H1 (cell line): Measurements from ENCODE around the gene FBXO28. TPM values are rescaled to one million over a fixed set of nuclear protein-coding genes. Genes with fewer than 3 reads are reported as not detected.

ENCODE experiments used
- CTCF ChIA-PET: fragments of 300-600 bp; sonication (Branson Sonifier 250); formaldehyde crosslinking; loops from one replicate; lab custom pipeline; 2021; ENCODE audit not compliant: partially characterized antibody; lab: Charles Lee
- POLR2A ChIA-PET: fragments of 300-600 bp; sonication (Branson Sonifier 250); formaldehyde crosslinking; loops from one replicate; lab custom pipeline; 2021; ENCODE audit warnings: inconsistent platforms; ENCODE audit not compliant: partially characterized antibody; lab: Charles Lee
- DNase-seq, 2 experiments: peaks; one replicate each; pipeline versions ENCODE4 v3.0.0 to v3.0.0-alpha.2; 2010 to 2022; ENCODE audit warnings: low spot score in 2 of 2, low read depth in 1 of 2, mixed read lengths in 1 of 2
- FAIRE-seq: peaks from 2 replicates; lab custom pipeline; 2011; peaks lifted over from hg19 to GRCh38; lab: Jason Lieb, UNC
- H2AFZ ChIP-seq: 2 replicates; pipeline ENCODE4 v1.8.1; 2012; ENCODE audit warnings: low read length, inconsistent platforms
- H2AK5ac ChIP-seq: 2 replicates; pipeline ENCODE4 v1.6.1; 2013; ENCODE audit warnings: low read depth, low read length
- H2BK120ac ChIP-seq: replicated peaks from 2 replicates; pipeline ENCODE3; 2013; ENCODE audit warnings: low read depth, low read length, inconsistent platforms
- H2BK12ac ChIP-seq: 2 replicates; pipeline ENCODE4 v1.6.1; 2013; ENCODE audit warnings: low read depth, low read length
- H2BK15ac ChIP-seq: 2 replicates; pipeline ENCODE4 v1.6.1; 2013; ENCODE audit warnings: low read length
- H2BK20ac ChIP-seq: 2 replicates; pipeline ENCODE4 v1.6.1; 2013; ENCODE audit warnings: low read length
- H2BK5ac ChIP-seq: 2 replicates; pipeline ENCODE4 v1.6.1; 2013; ENCODE audit warnings: low read depth, low read length
- H3K14ac ChIP-seq: 2 replicates; pipeline ENCODE4 v1.6.1; 2013; ENCODE audit warnings: inconsistent platforms; ENCODE audit not compliant: insufficient read length
- H3K18ac ChIP-seq: 2 replicates; pipeline ENCODE4 v1.6.1; 2013; ENCODE audit warnings: low read length; ENCODE audit errors: extremely low read depth
- H3K23ac ChIP-seq: 2 replicates; pipeline ENCODE4 v1.6.1; 2013; ENCODE audit warnings: inconsistent platforms; ENCODE audit not compliant: insufficient read length
- H3K23me2 ChIP-seq: 2 replicates; pipeline ENCODE4 v1.6.1; 2013; ENCODE audit warnings: low read depth, low read length
- H3K27ac ChIP-seq: 2 replicates; pipeline ENCODE4 v1.6.1; 2011; ENCODE audit warnings: low read depth, low read length, inconsistent platforms
- H3K27me3 ChIP-seq, 4 experiments: replicated peaks in 1 of 4; 1 replicate in 1 of 4; 2 replicates in 3 of 4; pipeline versions ENCODE4 v1.6.1 to v1.8.1; 2011 to 2013; ENCODE audit warnings: low read length in 3 of 4, mild to moderate bottlenecking in 3 of 4, inconsistent platforms in 2 of 4, mixed read lengths in 2 of 4, moderate library complexity in 1 of 4; ENCODE audit not compliant: control insufficient read depth in 3 of 4, insufficient read depth in 3 of 4; ENCODE audit errors: extremely low read depth in 1 of 4
- H3K36me3 ChIP-seq, 4 experiments: 2 replicates each; pipeline versions ENCODE4 v1.6.1 to v1.8.1; 2011 to 2013; ENCODE audit warnings: mild to moderate bottlenecking in 4 of 4, low read length in 3 of 4, moderate library complexity in 2 of 4, control low read depth in 1 of 4, inconsistent platforms in 1 of 4; ENCODE audit not compliant: insufficient read depth in 4 of 4, control insufficient read depth in 2 of 4
- H3K4ac ChIP-seq: replicated peaks from 2 replicates; pipeline ENCODE3; 2013; ENCODE audit warnings: low read length, low read depth, mixed read lengths, inconsistent platforms; ENCODE audit not compliant: insufficient read length
- H3K4me1 ChIP-seq, 4 experiments: replicated peaks in 1 of 4; 1 replicate in 1 of 4; 2 replicates in 3 of 4; pipeline versions ENCODE4 v1.6.1 to v1.8.1; 2011 to 2013; ENCODE audit warnings: low read length in 3 of 4, inconsistent platforms in 2 of 4, mixed read lengths in 1 of 4; ENCODE audit not compliant: insufficient read depth in 4 of 4, control insufficient read depth in 3 of 4
- H3K4me2 ChIP-seq, 2 experiments: 2 replicates each; pipeline versions ENCODE4 v1.6.1 to v1.8.1; 2011 to 2013; ENCODE audit warnings: low read depth in 2 of 2, low read length in 2 of 2, control low read depth in 1 of 2, inconsistent platforms in 1 of 2, mild to moderate bottlenecking in 1 of 2; ENCODE audit not compliant: insufficient read depth in 1 of 2
- H3K4me3 ChIP-seq, 4 experiments: fragments of 200-600, 300-600 bp in 1 of 4; sonication (generic), shearing (Covaris generic), sonication (Bioruptor Twin) in 1 of 4; 2 replicates each; pipeline versions ENCODE4 v1.5.1 to v1.8.1; 2011 to 2016; ENCODE audit warnings: low read length in 4 of 4, low read depth in 3 of 4, control low read depth in 2 of 4, inconsistent platforms in 2 of 4, mild to moderate bottlenecking in 2 of 4, mixed read lengths in 1 of 4, moderate library complexity in 1 of 4; ENCODE audit not compliant: insufficient read depth in 2 of 4; ENCODE audit errors: extremely low read depth in 1 of 4
- H3K56ac ChIP-seq: replicated peaks from 2 replicates; pipeline ENCODE3; 2013; ENCODE audit warnings: low read depth, mild to moderate bottlenecking, mixed read lengths, low read length, inconsistent platforms; ENCODE audit not compliant: insufficient read length
- H3K79me1 ChIP-seq: 2 replicates; pipeline ENCODE4 v1.6.1; 2013; ENCODE audit warnings: low read depth, low read length, control low read depth
- H3K79me2 ChIP-seq, 2 experiments: 2 replicates each; pipeline versions ENCODE4 v1.6.1 to v1.8.1; 2012 to 2013; ENCODE audit warnings: low read length in 2 of 2, mild to moderate bottlenecking in 2 of 2, inconsistent platforms in 1 of 2; ENCODE audit not compliant: insufficient read depth in 2 of 2, control insufficient read depth in 1 of 2
- H3K9ac ChIP-seq, 4 experiments: replicated peaks in 1 of 4; 1 replicate in 1 of 4; 2 replicates in 3 of 4; pipeline versions ENCODE4 v1.6.1 to v1.8.1; 2011 to 2013; ENCODE audit warnings: low read depth in 3 of 4, low read length in 3 of 4, control low read depth in 2 of 4, mild to moderate bottlenecking in 2 of 4, moderate library complexity in 2 of 4, inconsistent platforms in 1 of 4; ENCODE audit errors: extremely low read depth in 1 of 4
- H3K9me3 ChIP-seq, 2 experiments: 2 replicates each; pipeline versions ENCODE4 v1.6.1 to v1.8.1; 2012 to 2013; ENCODE audit warnings: mild to moderate bottlenecking in 2 of 2, moderate library complexity in 2 of 2, control low read depth in 1 of 2, inconsistent platforms in 1 of 2, low read depth in 1 of 2, low read length in 1 of 2, mixed read lengths in 1 of 2; ENCODE audit not compliant: insufficient read depth in 2 of 2
- H4K20me1 ChIP-seq, 2 experiments: replicated peaks in 1 of 2; 2 replicates each; pipeline versions ENCODE3 to v1.8.1; 2011 to 2013; ENCODE audit warnings: inconsistent platforms in 2 of 2, low read length in 2 of 2, mild to moderate bottlenecking in 1 of 2; ENCODE audit not compliant: insufficient read depth in 2 of 2, control insufficient read depth in 1 of 2
- H4K5ac ChIP-seq: 2 replicates; pipeline ENCODE4 v1.6.1; 2013; ENCODE audit warnings: low read length, low read depth, mixed read lengths, inconsistent platforms; ENCODE audit not compliant: insufficient read length
- H4K8ac ChIP-seq: 2 replicates; pipeline ENCODE4 v1.8.0; 2013; ENCODE audit warnings: mild to moderate bottlenecking, moderate library complexity, low read length, inconsistent platforms; ENCODE audit not compliant: insufficient read depth; ENCODE audit errors: extremely low read depth
- H4K91ac ChIP-seq: replicated peaks from 2 replicates; pipeline ENCODE3; 2013; ENCODE audit warnings: low read length, mixed read lengths, inconsistent platforms; ENCODE audit not compliant: insufficient read length
- CEBPB ChIP-seq: IDR thresholded peaks from 2 replicates; pipeline ENCODE4 v1.6.1; 2012; ENCODE audit warnings: low read depth, low read length
- CHD1 ChIP-seq: IDR thresholded peaks from 2 replicates; pipeline ENCODE4 v1.6.1; 2012; ENCODE audit warnings: low read depth, low read length, improper control_type of control experiment
- CHD2 ChIP-seq: IDR thresholded peaks from 2 replicates; pipeline ENCODE4 v1.6.1; 2012; ENCODE audit warnings: low read length, improper control_type of control experiment
- CREB1 ChIP-seq: IDR thresholded peaks from 2 replicates; pipeline ENCODE4 v1.6.1; 2012; ENCODE audit warnings: inconsistent platforms
- CTBP2 ChIP-seq: IDR thresholded peaks from 2 replicates; pipeline ENCODE4 v1.7.0; 2011; ENCODE audit warnings: borderline replicate concordance, mild to moderate bottlenecking, moderate library complexity, mixed read lengths, low read length; ENCODE audit not compliant: insufficient read depth, insufficient read length
- EGR1 ChIP-seq: IDR thresholded peaks from 2 replicates; pipeline ENCODE4 v1.6.1; 2011; ENCODE audit warnings: low read depth, low read length, borderline replicate concordance
- GTF2F1 ChIP-seq: IDR thresholded peaks from 2 replicates; pipeline ENCODE4 v1.6.1; 2012; ENCODE audit warnings: low read depth, low read length, improper control_type of control experiment, borderline replicate concordance
- JUND ChIP-seq: IDR thresholded peaks from 2 replicates; pipeline ENCODE4 v1.6.1; 2011; ENCODE audit warnings: mild to moderate bottlenecking, improper control_type of control experiment, low read length
- PHF8 ChIP-seq: fragments of 200-600 bp; sonication (generic); conservative IDR thresholded peaks from 2 replicates; pipeline ENCODE4 v1.7.1; 2012; ENCODE audit warnings: low read depth, mild to moderate bottlenecking, inconsistent platforms, low read length, moderate library complexity
- POLR2A ChIP-seq, 2 experiments: IDR thresholded peaks; 1 replicate in 1 of 2; 2 replicates in 1 of 2; pipeline ENCODE4 v1.6.1; 2011; ENCODE audit warnings: low read depth in 2 of 2, low read length in 2 of 2, mild to moderate bottlenecking in 2 of 2; ENCODE audit errors: control extremely low read depth in 1 of 2
- RNF2 ChIP-seq: fragments of 200-900, 300-1000 bp; sonication (generic); IDR thresholded peaks from 2 replicates; pipeline ENCODE4 v1.7.1; 2016; ENCODE audit warnings: borderline replicate concordance, low read depth, mild to moderate bottlenecking, antibody characterized with exemption, low read length; ENCODE audit not compliant: poor library complexity, severe bottlenecking; ENCODE audit errors: missing control alignments
- TAF1 ChIP-seq: IDR thresholded peaks from 2 replicates; pipeline ENCODE4 v1.6.1; 2011; ENCODE audit warnings: mild to moderate bottlenecking, low read depth, low read length
- YY1 ChIP-seq: IDR thresholded peaks from 2 replicates; pipeline ENCODE4 v1.6.1; 2011; ENCODE audit warnings: low read depth, mild to moderate bottlenecking, low read length
- ZNF274 ChIP-seq: IDR thresholded peaks from 2 replicates; pipeline ENCODE4 v1.7.0; 2012; ENCODE audit warnings: low read length, borderline replicate concordance; ENCODE audit errors: extremely low read depth
- polyA plus RNA-seq, 7 experiments: library from polyadenylated mRNA; depleted of rRNA in 3 of 7; stranded (reverse) in 5 of 7; unstranded in 2 of 7; fragments of >200 nt in 5 of 7; fragments of 200-250 nt in 2 of 7; gene quantifications; 1 replicate in 5 of 7; 2 replicates in 1 of 7; 4 replicates in 1 of 7; pipeline versions ENCODE4 v1.2.1 to v1.2.3, GENCODE V29; 2011 to 2013; ENCODE audit warnings: missing spikeins in 2 of 7, mixed read lengths in 2 of 7
- total RNA-seq: library from RNA; stranded (reverse); fragmentation: NEBNext Ultra II Directional; extraction: Animal tissue kit (Norgen Biotek cat#: 25700); gene quantifications from 2 replicates; pipeline ENCODE4 v1.2.1, GENCODE V29; 2021
- TF ChIP-seq, protein P1 (sequence below): IDR thresholded peaks from 2 replicates; pipeline ENCODE4 v1.6.1; 2012; ENCODE audit warnings: inconsistent platforms

Gene FBXO28
- total and polyA plus RNA-seq, 2 of the 8 experiments (the other 6 are each of a cell fraction or from before 2014, with no cell fraction given), result 10.3 to 42.5 TPM

DNA sequence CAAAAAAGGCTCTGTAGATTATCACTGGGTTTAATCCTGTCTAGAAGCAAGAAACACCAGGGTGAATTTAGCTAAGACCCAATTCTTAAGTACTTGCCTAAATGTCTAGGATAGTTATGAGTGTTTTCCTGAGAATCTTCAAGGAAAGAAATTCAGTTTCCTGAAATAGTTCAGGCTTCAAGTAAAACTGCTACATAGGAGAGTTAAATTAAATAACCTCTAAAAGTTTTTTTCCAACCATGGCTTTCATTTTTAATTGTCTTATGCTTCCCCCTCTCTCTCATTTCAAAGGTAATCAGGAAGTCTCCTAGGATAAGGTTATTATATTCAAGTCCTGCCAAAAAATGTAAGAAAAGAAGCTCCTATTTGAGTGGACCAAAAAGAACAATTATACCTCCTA, 46.7 kb upstream of the FBXO28 start:
- Histone ChIP-seq H4K91ac (no peak overlapping the region), H2BK15ac (no peak overlapping the region), H2AFZ (no peak overlapping the region), H3K4me2 (no peak overlapping the region), H2BK20ac (no peak overlapping the region), H4K5ac (no peak overlapping the region), H2BK5ac (no peak overlapping the region), H3K9ac (no peak overlapping the region), H3K27ac (no peak overlapping the region), H2BK12ac (no peak overlapping the region), H4K8ac (no peak overlapping the region), H2AK5ac (no peak overlapping the region), H3K4ac (no peak overlapping the region), H3K79me2 (no peaks in the 10 kb centered on the region), H4K20me1 (no peaks in the 10 kb centered on the region), H3K4me3 (no peak overlapping the region), H3K14ac (no peak overlapping the region), H3K23ac (no peak overlapping the region), H2BK120ac (no peak overlapping the region), H3K23me2 (no peaks in the 10 kb centered on the region), H3K79me1 (no peaks in the 10 kb centered on the region), H3K4me1 (peaks cover 0 to 3% (median 0%) of the 10 kb centered on the region in 4 experiments; a peak in 1 of 7 replicates), H3K36me3 (no peaks in the 10 kb centered on the region), H3K56ac (no peak overlapping the region), H3K18ac (no peak overlapping the region), H3K9me3 (no peaks in the 10 kb centered on the region; a peak in 1 of 4 replicates), H3K27me3 (no peaks in the 10 kb centered on the region)
- no peak for FAIRE-seq
- ChIA-PET POLR2A (interaction anchor here (0.6 to 1.2 kb wide), 2 partner anchors 135 to 178 kb away, joined by 3 to 5 read pairs; no protein-coding TSS in a partner anchor), CTCF (interaction anchor here (1.4 to 2.4 kb wide), 2 partner anchors 16 to 39 kb away, joined by 3 to 7 read pairs; no protein-coding TSS in a partner anchor)
- no peak for DNase-seq
- TF ChIP-seq CHD1 (no peak), CHD2 (no peak), POLR2A (IDR thresholded peaks at IDR 0.05; ENCODE audit: control extremely low read depth in 1 of 2, low read depth in 2 of 2, low read length in 2 of 2) (no peak), GTF2F1 (no peak), YY1 (no peak), EGR1 (no peak), TAF1 (no peak), CTBP2 (no peak), RNF2 (no peak), ZNF274 (no peak), JUND (no peak), CEBPB (no peak), CREB1 (no peak), PHF8 (no peak)
- TF ChIP-seq, protein P1, sequence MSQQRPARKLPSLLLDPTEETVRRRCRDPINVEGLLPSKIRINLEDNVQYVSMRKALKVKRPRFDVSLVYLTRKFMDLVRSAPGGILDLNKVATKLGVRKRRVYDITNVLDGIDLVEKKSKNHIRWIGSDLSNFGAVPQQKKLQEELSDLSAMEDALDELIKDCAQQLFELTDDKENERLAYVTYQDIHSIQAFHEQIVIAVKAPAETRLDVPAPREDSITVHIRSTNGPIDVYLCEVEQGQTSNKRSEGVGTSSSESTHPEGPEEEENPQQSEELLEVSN, result no peak
